ENCODE results near the gene RAB12. TPM values are rescaled to one million over a fixed set of nuclear protein-coding genes. Genes with fewer than 3 reads are reported as not detected.
"Not testable (repeated sequence)": the region's sequence is repeated elsewhere in the genome, so short reads cannot be mapped to it uniquely, and the experiment has no call there.

The RAB12 gene, protein sequence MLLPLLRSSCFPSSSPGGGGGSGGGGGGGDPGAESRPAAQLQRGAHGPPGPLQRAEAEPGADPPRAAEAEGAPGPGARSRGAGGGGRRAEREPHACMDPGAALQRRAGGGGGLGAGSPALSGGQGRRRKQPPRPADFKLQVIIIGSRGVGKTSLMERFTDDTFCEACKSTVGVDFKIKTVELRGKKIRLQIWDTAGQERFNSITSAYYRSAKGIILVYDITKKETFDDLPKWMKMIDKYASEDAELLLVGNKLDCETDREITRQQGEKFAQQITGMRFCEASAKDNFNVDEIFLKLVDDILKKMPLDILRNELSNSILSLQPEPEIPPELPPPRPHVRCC
- total RNA-seq (2014; rRNA removed; shearing (Covaris generic)) = 45.5 and 47.5 TPM in 2 replicates
- 46.9 and 52.8 TPM in 2 replicates for polyA plus RNA-seq (2014; cell fraction: nucleus; rRNA removed)

- peak; percentile 73 for DNase-seq (ENCODE audit: extremely low read depth, low read depth)
Measured at GRCh38 chr18:8608795-8609658, at the start of gene RAB12. Gene RAB12 (plus strand): TSS chr18:8609437. CDS start chr18:8609440, 3 bp downstream.

DNA sequence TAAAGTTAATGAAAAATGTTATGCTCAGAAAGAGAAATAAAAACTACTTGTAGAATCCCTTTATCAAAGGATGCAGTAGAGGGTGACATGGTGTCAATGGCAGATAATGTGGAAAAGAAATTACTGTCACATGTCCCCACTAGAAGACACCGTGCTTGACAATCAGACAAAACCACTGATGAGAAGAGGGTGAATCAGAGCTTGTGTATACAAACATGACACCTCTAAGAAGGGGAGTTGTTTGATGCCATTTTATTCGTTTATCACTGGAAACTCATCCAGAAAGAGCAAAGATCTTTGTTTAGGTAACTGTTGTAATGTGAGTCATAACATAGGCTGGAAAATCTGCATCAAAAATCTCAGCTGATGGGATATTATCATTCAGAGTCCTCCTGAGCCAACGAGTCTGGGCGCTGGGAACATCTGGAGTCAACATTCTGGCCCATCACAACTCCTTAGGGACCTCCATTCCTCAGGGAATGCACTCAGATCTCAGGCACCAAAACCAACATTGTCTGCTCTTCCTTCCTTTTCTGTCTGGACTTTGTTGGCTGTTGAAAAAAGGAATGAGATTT lies 49.5 kb upstream of the RAB12 start:
- no peak for DNase-seq (ENCODE audit: extremely low read depth, low read depth)

DNA sequence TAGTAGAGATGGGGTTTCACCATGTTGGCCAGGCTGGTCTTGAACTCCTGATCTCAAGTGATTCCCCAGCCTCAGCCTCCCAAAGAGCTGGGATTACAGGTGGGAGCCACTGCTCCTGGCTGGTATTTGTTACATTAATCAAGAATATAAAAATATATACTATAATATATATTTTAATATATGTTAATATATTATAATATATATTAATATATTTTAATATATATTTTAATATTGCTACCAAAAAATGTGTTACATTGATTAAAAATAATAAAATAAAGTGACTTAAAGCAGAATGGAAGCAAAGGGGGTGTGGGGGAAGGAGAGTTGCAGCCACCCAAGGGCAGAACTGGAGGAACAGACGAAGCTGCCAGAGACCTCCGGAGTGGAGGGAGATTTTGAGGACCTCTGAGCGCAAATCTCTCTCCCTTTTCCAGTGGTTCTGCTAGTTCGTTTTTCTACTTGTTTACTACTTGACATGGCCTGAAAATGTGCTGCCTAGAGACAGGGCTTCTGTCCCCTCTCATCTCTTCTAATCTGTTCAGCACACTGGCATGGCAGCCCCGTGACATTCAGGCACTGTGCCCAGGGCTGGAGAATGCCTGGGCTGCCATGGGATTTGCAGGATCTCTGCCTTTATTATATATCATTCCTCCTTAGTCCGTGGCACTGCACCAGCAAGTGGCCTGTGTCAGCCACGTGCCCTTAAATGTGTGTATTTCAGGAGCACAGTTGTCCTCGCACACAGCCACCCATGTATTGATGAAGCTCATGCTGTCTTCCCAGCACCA lies 47.9 kb upstream of the RAB12 start:
- DNase-seq (ENCODE audit: extremely low read depth, low read depth) = no peak

GRCh38 chr18:8562070-8562469 lies 47.2 kb upstream of the RAB12 start:
- DNase-seq (ENCODE audit: extremely low read depth, low read depth) = no peak

- no peak for DNase-seq (ENCODE audit: extremely low read depth, low read depth)
Measured at GRCh38 chr18:8562919-8563318, 46.3 kb upstream of the RAB12 start.

DNA sequence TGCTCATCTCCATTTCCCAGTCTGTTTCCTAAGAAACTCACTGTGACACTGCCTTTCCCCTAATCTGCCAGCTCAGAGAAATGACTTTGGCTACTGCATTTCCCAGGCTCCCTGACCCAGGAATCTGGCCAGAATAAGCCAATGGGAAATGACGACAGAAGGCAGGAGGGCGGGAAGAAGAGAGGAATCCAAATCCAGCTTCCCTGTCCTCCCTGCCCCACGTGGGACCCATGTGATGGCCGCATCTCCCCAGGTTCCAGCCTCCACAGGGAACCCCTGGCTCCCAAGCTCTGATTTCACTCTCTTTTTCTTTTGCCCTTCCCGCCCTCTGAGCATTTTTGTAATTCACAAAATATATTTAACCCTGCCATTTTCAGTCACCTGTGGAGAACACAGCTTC lies 37.8 kb upstream of the RAB12 start:
- no peak for DNase-seq (ENCODE audit: extremely low read depth, low read depth)

DNA sequence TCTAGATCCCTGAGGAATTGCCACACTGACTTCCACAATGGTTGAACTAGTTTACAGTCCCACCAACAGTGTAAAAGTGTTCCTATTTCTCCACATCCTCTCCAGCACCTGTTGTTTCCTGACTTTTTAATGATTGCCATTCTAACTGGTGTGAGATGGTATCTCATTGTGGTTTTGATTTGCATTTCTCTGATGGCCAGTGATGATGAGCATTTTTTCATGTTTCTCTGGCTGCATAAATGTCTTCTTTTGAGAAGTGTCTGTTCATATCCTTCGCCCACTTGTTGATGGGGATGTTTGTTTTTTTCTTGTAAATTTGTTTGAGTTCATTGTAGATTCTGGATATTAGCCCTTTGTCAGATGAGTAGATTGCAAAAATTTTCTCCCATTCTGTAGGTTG lies 35.5 kb upstream of the RAB12 start:
- DNase-seq (ENCODE audit: extremely low read depth, low read depth) = not testable (repeated sequence)

- no peak for DNase-seq (ENCODE audit: extremely low read depth, low read depth)
Measured at GRCh38 chr18:8584798-8585197, 24.4 kb upstream of the RAB12 start.

DNA sequence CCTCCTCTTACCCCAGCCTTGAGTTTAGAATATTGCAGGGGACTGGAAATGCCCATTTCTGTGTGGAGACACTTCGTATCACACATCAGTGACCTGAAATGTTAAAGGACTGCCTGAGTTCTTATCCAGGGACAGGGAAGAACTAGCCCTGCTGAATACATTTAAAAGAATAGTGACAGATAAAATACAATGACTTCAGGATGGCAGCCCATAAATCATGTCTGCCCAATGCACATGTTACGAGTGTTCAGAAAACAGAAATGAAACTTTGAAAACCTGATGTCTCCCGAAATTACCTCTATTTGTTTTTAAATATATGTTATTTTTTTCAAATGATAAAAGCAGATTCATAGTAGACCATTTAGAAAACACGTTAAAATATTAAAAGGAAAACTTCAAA lies 22.3 kb upstream of the RAB12 start:
- no peak for DNase-seq (ENCODE audit: extremely low read depth, low read depth)

GRCh38 chr18:8595445-8595844 lies 13.8 kb upstream of the RAB12 start:
- DNase-seq (ENCODE audit: extremely low read depth, low read depth) = no peak

DNA sequence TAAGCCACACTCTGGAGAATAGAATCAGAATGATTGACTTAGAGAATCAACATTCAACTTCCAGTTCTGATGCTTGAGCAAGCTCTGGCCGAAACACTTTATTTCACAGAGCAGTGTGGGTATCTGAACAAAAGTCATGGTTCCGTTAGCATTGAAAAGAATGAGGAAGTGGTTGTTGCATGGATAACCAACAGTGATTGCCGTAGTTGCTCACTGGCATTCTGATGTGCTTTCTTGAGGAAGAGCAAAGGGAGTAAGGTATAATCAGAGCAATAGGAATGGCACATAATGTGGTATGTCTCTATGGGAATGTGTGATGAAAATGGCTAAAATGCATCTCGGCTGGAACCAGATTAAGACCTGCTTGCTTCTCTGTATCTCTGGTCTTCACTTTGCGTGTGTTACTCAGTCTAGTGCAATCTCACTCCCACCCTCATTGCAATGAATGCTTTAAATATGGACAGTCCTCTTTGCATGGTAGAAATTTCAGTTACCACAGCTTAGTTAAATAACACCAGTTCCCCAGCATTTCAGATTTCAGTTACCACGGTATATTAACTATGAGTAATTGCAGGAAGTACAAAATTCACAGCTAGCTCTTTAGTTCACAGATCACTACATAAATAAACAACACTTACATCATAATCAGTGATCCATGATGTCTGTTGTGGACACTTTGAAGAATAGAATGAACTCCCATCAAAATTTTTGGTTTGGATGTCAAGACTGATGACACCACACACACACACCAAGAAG lies 7.8 kb upstream of the RAB12 start:
- peak; percentile 53 for DNase-seq (ENCODE audit: extremely low read depth, low read depth)

- no peak for DNase-seq (ENCODE audit: extremely low read depth, low read depth)
Measured at GRCh38 chr18:8602040-8602439, 7.2 kb upstream of the RAB12 start.

GRCh38 chr18:8602557-8602956 lies 6.7 kb upstream of the RAB12 start:
- no peak for DNase-seq (ENCODE audit: extremely low read depth, low read depth)

- DNase-seq (ENCODE audit: extremely low read depth, low read depth) = no peak
Measured at GRCh38 chr18:8603663-8604520, 5.3 kb upstream of the RAB12 start.

GRCh38 chr18:8605974-8606373 lies 3.3 kb upstream of the RAB12 start:
- no peak for DNase-seq (ENCODE audit: extremely low read depth, low read depth)

DNA sequence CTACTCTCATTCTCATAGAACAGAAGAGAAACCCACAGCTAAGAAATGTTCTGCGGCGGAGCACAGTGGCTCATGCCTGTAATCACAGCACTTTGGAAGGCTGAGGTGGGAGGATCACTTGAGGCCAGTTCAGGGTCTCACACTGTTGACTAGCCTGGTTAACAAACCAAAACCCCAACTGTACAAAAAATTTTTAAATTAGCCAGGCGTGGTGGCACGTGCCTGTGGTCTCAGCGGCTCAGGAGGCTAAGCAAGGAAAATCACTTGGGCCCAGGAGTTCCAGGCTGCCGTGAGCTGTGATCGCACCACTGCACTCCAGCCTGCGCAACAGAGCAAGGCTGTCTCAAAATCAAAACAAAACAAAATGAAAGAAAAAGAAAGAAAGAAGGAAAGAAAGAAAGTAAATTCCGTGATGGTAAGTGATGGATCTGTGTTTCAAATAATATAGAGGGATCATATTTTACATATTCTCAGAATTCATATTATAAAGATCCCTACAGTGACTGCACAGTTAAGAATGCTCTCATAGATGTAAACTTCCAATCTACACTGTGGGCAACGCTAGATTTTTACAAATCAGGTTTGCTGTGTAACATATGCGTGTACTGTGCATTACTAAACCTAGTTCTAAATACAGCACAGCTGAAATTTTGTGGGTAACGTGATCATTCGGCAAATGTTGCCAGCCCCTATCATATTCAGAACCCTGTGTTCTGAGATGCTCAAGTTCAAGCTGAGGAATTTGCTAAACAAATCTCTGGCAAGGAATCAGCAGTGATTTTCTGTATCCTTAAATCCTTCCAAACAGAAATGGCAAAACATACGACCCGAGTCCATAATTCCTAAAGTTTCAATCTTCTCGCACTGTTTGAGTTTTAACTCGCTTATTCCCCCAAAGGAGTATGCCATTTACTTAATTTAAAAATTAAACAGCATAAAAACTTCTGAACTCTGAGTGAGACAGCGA lies 1.2 kb upstream of the RAB12 start:
- DNase-seq (ENCODE audit: extremely low read depth, low read depth) = no peak

DNA sequence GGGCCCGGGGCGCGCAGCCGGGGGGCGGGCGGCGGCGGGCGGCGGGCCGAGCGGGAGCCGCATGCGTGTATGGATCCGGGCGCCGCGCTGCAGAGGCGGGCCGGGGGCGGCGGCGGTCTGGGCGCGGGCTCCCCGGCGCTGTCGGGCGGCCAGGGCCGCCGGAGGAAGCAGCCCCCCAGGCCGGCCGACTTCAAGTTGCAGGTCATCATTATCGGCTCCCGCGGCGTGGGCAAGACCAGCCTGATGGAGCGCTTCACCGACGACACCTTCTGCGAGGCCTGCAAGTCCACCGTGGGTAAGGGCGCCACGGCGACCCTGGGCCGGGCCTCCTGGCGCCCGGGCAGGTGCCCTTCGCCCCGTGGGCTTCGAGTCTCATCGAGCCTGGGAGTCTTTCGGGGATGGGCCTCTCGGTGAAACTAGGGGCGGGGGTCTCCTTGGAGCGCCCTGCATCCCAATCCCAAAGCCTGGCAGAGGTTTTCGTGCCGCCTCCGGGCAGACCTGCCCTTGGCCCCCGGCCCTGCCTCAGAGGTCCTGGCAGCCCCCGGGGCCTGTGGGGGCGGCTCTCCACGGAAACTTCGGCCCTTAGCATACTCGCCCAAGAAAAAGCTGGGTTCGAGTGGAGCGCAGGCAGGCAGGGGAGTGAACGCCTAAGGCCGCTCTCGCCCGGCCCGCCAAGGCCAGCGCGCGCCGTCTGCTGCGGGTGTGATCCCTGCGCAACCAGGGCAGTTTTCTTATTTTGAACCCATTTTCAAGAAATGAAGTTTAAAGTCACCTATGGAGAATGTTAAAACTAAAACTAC lies 622 bp downstream of the RAB12 start:
- no peak for DNase-seq (ENCODE audit: extremely low read depth, low read depth)
